ENCODE results near the gene EMCN.

- no peak for TF ChIP-seq CTCF (IDR thresholded peaks at IDR 0.05 in 2 of 3, conservative IDR thresholded peaks at IDR 0.05 in 1 of 3; ENCODE audit: borderline replicate concordance in 1 of 3, insufficient read depth in 1 of 3, low read depth in 2 of 3, low read length in 2 of 3)
- no peak for TF ChIP-seq EZH2 (IDR thresholded peaks at IDR 0.05)
- no peak for TF ChIP-seq POLR2A (IDR thresholded peaks at IDR 0.05; ENCODE audit: borderline replicate concordance, extremely low read depth, insufficient read depth, insufficient read length)
- no peak for TF ChIP-seq POLR2AphosphoS5 (IDR thresholded peaks at IDR 0.05; ENCODE audit: low read depth, low read length)
- no peak for TF ChIP-seq SRF (IDR thresholded peaks at IDR 0.05; ENCODE audit: low read depth)
- TF ChIP-seq SP1 (IDR thresholded peaks at IDR 0.05; ENCODE audit: low read depth), result no peak
- TF ChIP-seq RAD21 (IDR thresholded peaks at IDR 0.05; ENCODE audit: low read depth), result no peak
Observed at GRCh38 chr4:100357542-100357941, 160.3 kb downstream of the EMCN start.

Measured in HCT116 (cell line).